ENCODE results near the gene SPNS2.
A peak's percentile ranks its signal among the peaks of the same experiment; 100 is the strongest.

DNA sequence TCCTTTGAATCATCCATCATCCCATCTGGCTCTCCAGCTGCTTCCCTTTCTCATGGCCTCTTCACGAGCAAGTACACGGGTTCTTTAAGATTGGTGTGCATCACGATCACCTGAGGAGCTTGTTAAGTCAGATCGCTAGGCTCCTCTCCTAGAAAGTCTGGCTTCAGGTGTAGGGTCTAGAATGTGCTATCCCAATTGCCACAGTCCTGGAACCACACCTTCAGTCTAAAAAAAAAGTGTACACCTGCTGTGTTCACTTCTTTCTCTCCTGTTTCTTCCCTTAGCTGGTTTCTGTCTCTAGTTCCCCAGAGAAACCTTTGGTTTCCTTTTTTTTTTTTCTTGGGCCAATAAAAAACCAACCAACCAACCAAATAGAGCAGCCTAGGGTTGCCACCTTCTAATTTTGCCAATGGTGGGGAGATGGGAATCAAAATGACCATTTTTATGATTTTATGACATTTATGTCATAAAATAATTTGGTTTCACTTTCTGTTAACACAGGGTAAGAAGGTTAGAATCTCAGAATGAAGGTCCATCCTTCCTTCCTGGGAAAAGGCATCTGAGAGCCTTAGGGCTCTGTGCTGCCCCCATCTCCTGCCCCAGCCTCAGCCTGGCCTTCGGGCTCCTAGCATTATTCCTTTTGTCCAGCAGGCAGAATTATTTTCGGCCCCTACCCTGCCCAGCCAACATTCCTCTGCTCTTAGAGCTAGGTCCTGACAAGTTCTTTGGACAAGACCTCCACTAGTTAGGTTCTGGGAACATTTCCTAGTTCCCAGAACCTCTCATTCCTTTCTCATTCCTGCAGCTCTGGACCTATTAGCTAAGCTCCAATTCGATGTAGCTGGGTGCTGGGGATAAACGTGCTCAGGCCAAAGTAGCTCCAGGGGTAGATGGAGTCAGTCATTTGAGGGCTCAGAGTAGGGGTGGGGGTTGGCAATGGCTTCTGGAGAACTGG lies 63.6 kb downstream of the SPNS2 start:
- TF ChIP-seq, protein P1, sequence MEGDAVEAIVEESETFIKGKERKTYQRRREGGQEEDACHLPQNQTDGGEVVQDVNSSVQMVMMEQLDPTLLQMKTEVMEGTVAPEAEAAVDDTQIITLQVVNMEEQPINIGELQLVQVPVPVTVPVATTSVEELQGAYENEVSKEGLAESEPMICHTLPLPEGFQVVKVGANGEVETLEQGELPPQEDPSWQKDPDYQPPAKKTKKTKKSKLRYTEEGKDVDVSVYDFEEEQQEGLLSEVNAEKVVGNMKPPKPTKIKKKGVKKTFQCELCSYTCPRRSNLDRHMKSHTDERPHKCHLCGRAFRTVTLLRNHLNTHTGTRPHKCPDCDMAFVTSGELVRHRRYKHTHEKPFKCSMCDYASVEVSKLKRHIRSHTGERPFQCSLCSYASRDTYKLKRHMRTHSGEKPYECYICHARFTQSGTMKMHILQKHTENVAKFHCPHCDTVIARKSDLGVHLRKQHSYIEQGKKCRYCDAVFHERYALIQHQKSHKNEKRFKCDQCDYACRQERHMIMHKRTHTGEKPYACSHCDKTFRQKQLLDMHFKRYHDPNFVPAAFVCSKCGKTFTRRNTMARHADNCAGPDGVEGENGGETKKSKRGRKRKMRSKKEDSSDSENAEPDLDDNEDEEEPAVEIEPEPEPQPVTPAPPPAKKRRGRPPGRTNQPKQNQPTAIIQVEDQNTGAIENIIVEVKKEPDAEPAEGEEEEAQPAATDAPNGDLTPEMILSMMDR (IDR thresholded peaks at IDR 0.05 in 2 of 3, conservative IDR thresholded peaks at IDR 0.05 in 1 of 3; ENCODE audit: borderline replicate concordance in 1 of 3, insufficient read depth in 1 of 3, low read depth in 2 of 3, low read length in 2 of 3): 0 out of 6 replicates have a peak, but pooled peaks of 1 of the 3 experiments have one; percentile 9
- no peak for TF ChIP-seq SP1 (IDR thresholded peaks at IDR 0.05; ENCODE audit: low read depth)
- no peak for TF ChIP-seq TCF7L2 (IDR thresholded peaks at IDR 0.05; ENCODE audit: borderline replicate concordance, extremely low read depth, insufficient read depth, insufficient read length)
- TF ChIP-seq POLR2A (IDR thresholded peaks at IDR 0.05; ENCODE audit: borderline replicate concordance, extremely low read depth, insufficient read depth, insufficient read length): no peak
- TF ChIP-seq RAD21 (IDR thresholded peaks at IDR 0.05; ENCODE audit: low read depth): no peak
- TF ChIP-seq, protein P2, sequence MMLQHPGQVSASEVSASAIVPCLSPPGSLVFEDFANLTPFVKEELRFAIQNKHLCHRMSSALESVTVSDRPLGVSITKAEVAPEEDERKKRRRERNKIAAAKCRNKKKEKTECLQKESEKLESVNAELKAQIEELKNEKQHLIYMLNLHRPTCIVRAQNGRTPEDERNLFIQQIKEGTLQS (IDR thresholded peaks at IDR 0.05): no peak
- no peak for TF ChIP-seq EZH2phosphoT487 (IDR thresholded peaks at IDR 0.05; ENCODE audit: borderline replicate concordance)
- TF ChIP-seq POLR2AphosphoS5 (IDR thresholded peaks at IDR 0.05; ENCODE audit: low read depth, low read length): no peak

All from HCT116 (cell line).